Measurements from ENCODE around the gene TEX10. TPM values are rescaled to one million over a fixed set of nuclear protein-coding genes. Genes with fewer than 3 reads are reported as not detected.

TEX10 gene
- total and polyA plus RNA-seq, 2 donors (not counting 3 experiments of a cell fraction or from before 2014, with no cell fraction given) = 13.6 to 21.2 TPM

- TF ChIP-seq GATA2 (IDR thresholded peaks at IDR 0.05; ENCODE audit: insufficient read depth, insufficient read length, low read depth, low read length) (no peak), MYC (IDR thresholded peaks at IDR 0.05; ENCODE audit: low read depth, low read length) (no peak), POLR2AphosphoS5 (IDR thresholded peaks at IDR 0.05; ENCODE audit: insufficient read depth, low read depth, low read length) (no peak), POLR2A (IDR thresholded peaks at IDR 0.05; ENCODE audit: low read depth, low read length) (no peak), CTCF (IDR thresholded peaks at IDR 0.05; ENCODE audit: extremely low read depth in 1 of 2, insufficient read depth in 1 of 2, low read depth in 1 of 2, low read length in 2 of 2) (no peak), JUN (IDR thresholded peaks at IDR 0.05; ENCODE audit: borderline replicate concordance, insufficient read depth, insufficient read length, low read depth) (no peak), FOS (IDR thresholded peaks at IDR 0.05; ENCODE audit: borderline replicate concordance, insufficient read depth, low read length) (no peak), EZH2 (IDR thresholded peaks at IDR 0.05; ENCODE audit: borderline replicate concordance, low read depth, low read length, severe bottlenecking) (no peak)
- TF ChIP-seq, protein P1, sequence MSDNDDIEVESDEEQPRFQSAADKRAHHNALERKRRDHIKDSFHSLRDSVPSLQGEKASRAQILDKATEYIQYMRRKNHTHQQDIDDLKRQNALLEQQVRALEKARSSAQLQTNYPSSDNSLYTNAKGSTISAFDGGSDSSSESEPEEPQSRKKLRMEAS (IDR thresholded peaks at IDR 0.05; ENCODE audit: insufficient read depth, insufficient read length) = no peak
- Histone ChIP-seq H3K4me3 (replicated peaks in 1 of 3; ENCODE audit: insufficient read depth in 1 of 3, low read depth in 1 of 3, low read length in 3 of 3) (no peak overlapping the region), H3K27ac (ENCODE audit: insufficient read depth, low read depth, low read length) (no peak overlapping the region), H3K27me3 (ENCODE audit: control insufficient read depth in 2 of 2, insufficient read depth in 2 of 2, low read length in 2 of 2) (no peaks in the 10 kb centered on the region), H3K9me3 (replicated peaks; ENCODE audit: control insufficient read depth, insufficient read depth, low read length) (no peaks in the 10 kb centered on the region), H3K79me2 (ENCODE audit: control insufficient read depth, insufficient read depth, low read length) (peaks cover 48% of the 10 kb centered on the region), H3K9me1 (replicated peaks; ENCODE audit: control insufficient read depth, extremely low read depth, insufficient read depth, low read length) (no peaks in the 10 kb centered on the region), H3K9ac (replicated peaks; ENCODE audit: extremely low read depth, insufficient read depth, low read length) (no peak overlapping the region), H3K36me3 (ENCODE audit: control insufficient read depth in 2 of 2, extremely low read depth in 1 of 2, insufficient read depth in 2 of 2, low read length in 2 of 2) (peaks cover 4 to 14% of the 10 kb centered on the region in 2 experiments), H4K20me1 (replicated peaks; ENCODE audit: control insufficient read depth, extremely low read depth, insufficient read depth, low read length) (no peaks in the 10 kb centered on the region), H2AFZ (ENCODE audit: low read depth, low read length) (no peak overlapping the region), H3K4me1 (ENCODE audit: control insufficient read depth, extremely low read depth, insufficient read depth, low read length) (no peaks in the 10 kb centered on the region), H3K4me2 (ENCODE audit: insufficient read depth, low read length) (no peak overlapping the region)
- dilution Hi-C loops (cut with MboI; ENCODE audit: extremely low pct_ligation_motif_present, low sequenced_read_pairs) (loop anchor here (25.0 kb wide), 1 partner anchor 95 kb away; the partner anchor contains the start of gene MSANTD3), intact Hi-C loops (cut with micrococcal nuclease) (no loop called here)
- DNase-seq (ENCODE audit: low read depth, low spot score) (no peak), FAIRE-seq (no peak)
- CTCF ChIA-PET = no interaction called here
- POLR2A ChIA-PET = no interaction called here
- no TSS peak for BruUV-seq (replicated peaks)
Measured at GRCh38 chr9:100341889-100342288, 10.9 kb downstream of the TEX10 start.
